Cortex of kidney (tissue), 1 donor: ENCODE results near the gene EID1.
"Not testable (repeated sequence)": the region's sequence is repeated elsewhere in the genome, so short reads cannot be mapped to it uniquely, and the experiment has no call there.

Experiments used
- DNase-seq: peaks from one replicate; lab custom pipeline; 2025; lab: John Stamatoyannopoulos, UW

The EID1 gene

GRCh38 chr15:48877630-48878595 is at the start of gene EID1:
EID1 (plus strand) TSS chr15:48878134; CDS start chr15:48878177, 43 bp downstream.
- DNase-seq, result peak; percentile 59

GRCh38 chr15:48828471-48828870 is 49.5 kb upstream of the EID1 start:
- DNase-seq, result no peak

GRCh38 chr15:48828906-48829305 is 49.0 kb upstream of the EID1 start:
- DNase-seq, result no peak

GRCh38 chr15:48832648-48833047 is 45.3 kb upstream of the EID1 start:
- DNase-seq, result no peak

- DNase-seq, result no peak
These were observed 44.3 kb upstream of the EID1 start for GRCh38 chr15:48833526-48834239.

- DNase-seq, result no peak
These were observed 43.2 kb upstream of the EID1 start for GRCh38 chr15:48834756-48835155.

- no peak for DNase-seq
These were observed 35.4 kb upstream of the EID1 start for GRCh38 chr15:48842501-48842900.

- DNase-seq, result no peak
These were observed 32.8 kb upstream of the EID1 start for GRCh38 chr15:48845123-48845522.

- DNase-seq, result no peak
These were observed 27.3 kb upstream of the EID1 start for GRCh38 chr15:48850648-48851047.

GRCh38 chr15:48851956-48852355 is 26.0 kb upstream of the EID1 start:
- DNase-seq, result no peak

- DNase-seq, result not testable (repeated sequence)
These were observed 23.5 kb upstream of the EID1 start for GRCh38 chr15:48854434-48854833.

- no peak for DNase-seq
These were observed 22.2 kb upstream of the EID1 start for GRCh38 chr15:48855501-48856440.

GRCh38 chr15:48856942-48857341 is 21.0 kb upstream of the EID1 start:
- DNase-seq, result no peak

GRCh38 chr15:48858401-48858800 is 19.5 kb upstream of the EID1 start:
- no peak for DNase-seq

GRCh38 chr15:48859426-48859825 is 18.5 kb upstream of the EID1 start:
- no peak for DNase-seq

GRCh38 chr15:48861813-48862431 is 16.0 kb upstream of the EID1 start:
- DNase-seq, result no peak

GRCh38 chr15:48862705-48863104 is 15.2 kb upstream of the EID1 start:
- no peak for DNase-seq

GRCh38 chr15:48865370-48866079 is 12.4 kb upstream of the EID1 start:
- no peak for DNase-seq

- no peak for DNase-seq
These were observed 11.8 kb upstream of the EID1 start for GRCh38 chr15:48866141-48866563.

GRCh38 chr15:48868023-48868422 is 9.9 kb upstream of the EID1 start:
- DNase-seq, result no peak

- no peak for DNase-seq
These were observed 9.4 kb upstream of the EID1 start for GRCh38 chr15:48868536-48868935.
